ENCODE measurements around the gene TEX13D.

DNA sequence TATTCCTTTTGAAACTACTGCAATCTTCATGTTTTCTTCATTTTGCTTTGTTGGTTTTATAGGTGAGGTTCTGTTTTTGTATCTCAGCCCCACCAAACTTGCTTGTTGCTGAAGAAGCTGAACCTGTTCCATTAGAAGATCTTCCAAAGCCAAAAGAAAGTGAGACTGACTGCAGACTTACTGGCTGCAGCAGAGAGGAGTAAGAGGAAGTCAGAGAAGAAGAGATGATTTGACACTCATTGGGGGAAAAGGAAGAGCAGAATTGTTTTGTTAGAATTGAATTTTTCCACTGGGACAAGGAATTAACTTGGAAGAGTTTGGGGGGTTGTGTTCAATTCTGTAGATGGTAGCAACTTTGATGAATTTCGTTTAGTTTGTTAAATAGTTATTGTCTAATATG is 3.1 kb downstream of the TEX13D start:
- TF ChIP-seq, protein P1, sequence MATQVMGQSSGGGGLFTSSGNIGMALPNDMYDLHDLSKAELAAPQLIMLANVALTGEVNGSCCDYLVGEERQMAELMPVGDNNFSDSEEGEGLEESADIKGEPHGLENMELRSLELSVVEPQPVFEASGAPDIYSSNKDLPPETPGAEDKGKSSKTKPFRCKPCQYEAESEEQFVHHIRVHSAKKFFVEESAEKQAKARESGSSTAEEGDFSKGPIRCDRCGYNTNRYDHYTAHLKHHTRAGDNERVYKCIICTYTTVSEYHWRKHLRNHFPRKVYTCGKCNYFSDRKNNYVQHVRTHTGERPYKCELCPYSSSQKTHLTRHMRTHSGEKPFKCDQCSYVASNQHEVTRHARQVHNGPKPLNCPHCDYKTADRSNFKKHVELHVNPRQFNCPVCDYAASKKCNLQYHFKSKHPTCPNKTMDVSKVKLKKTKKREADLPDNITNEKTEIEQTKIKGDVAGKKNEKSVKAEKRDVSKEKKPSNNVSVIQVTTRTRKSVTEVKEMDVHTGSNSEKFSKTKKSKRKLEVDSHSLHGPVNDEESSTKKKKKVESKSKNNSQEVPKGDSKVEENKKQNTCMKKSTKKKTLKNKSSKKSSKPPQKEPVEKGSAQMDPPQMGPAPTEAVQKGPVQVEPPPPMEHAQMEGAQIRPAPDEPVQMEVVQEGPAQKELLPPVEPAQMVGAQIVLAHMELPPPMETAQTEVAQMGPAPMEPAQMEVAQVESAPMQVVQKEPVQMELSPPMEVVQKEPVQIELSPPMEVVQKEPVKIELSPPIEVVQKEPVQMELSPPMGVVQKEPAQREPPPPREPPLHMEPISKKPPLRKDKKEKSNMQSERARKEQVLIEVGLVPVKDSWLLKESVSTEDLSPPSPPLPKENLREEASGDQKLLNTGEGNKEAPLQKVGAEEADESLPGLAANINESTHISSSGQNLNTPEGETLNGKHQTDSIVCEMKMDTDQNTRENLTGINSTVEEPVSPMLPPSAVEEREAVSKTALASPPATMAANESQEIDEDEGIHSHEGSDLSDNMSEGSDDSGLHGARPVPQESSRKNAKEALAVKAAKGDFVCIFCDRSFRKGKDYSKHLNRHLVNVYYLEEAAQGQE (IDR thresholded peaks at IDR 0.05; ENCODE audit: insufficient replicate concordance, low read depth) = no peak
- TF ChIP-seq, protein P2, sequence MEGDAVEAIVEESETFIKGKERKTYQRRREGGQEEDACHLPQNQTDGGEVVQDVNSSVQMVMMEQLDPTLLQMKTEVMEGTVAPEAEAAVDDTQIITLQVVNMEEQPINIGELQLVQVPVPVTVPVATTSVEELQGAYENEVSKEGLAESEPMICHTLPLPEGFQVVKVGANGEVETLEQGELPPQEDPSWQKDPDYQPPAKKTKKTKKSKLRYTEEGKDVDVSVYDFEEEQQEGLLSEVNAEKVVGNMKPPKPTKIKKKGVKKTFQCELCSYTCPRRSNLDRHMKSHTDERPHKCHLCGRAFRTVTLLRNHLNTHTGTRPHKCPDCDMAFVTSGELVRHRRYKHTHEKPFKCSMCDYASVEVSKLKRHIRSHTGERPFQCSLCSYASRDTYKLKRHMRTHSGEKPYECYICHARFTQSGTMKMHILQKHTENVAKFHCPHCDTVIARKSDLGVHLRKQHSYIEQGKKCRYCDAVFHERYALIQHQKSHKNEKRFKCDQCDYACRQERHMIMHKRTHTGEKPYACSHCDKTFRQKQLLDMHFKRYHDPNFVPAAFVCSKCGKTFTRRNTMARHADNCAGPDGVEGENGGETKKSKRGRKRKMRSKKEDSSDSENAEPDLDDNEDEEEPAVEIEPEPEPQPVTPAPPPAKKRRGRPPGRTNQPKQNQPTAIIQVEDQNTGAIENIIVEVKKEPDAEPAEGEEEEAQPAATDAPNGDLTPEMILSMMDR (IDR thresholded peaks at IDR 0.05; ENCODE audit: insufficient read depth, low read length) = no peak
- TF ChIP-seq GABPA (IDR thresholded peaks at IDR 0.05; ENCODE audit: low read depth) (no peak), POLR2AphosphoS5 (IDR thresholded peaks at IDR 0.05; ENCODE audit: low read depth) (no peak), SPI1 (IDR thresholded peaks at IDR 0.05; ENCODE audit: borderline replicate concordance, low read depth) (peak; percentile 59; the same call in 1 of the 2 replicates)
